SKM-1 treated with dmso at 0.1 percent for 144 hours (cell line): ENCODE results near the gene GPR132.

Source experiments
- DNase-seq: peaks from one replicate; lab custom pipeline; 2025; ENCODE audit not compliant: unreplicated experiment; lab: John Stamatoyannopoulos, UW

The GPR132 gene

GRCh38 chr14:105076296-105076804 is 11.1 kb upstream of the GPR132 start:
- DNase-seq, result no peak

- no peak for DNase-seq
Measured at GRCh38 chr14:105075379-105076295, 10.4 kb upstream of the GPR132 start.

GRCh38 chr14:105074601-105075053 is 9.4 kb upstream of the GPR132 start:
- DNase-seq, result no peak

DNA sequence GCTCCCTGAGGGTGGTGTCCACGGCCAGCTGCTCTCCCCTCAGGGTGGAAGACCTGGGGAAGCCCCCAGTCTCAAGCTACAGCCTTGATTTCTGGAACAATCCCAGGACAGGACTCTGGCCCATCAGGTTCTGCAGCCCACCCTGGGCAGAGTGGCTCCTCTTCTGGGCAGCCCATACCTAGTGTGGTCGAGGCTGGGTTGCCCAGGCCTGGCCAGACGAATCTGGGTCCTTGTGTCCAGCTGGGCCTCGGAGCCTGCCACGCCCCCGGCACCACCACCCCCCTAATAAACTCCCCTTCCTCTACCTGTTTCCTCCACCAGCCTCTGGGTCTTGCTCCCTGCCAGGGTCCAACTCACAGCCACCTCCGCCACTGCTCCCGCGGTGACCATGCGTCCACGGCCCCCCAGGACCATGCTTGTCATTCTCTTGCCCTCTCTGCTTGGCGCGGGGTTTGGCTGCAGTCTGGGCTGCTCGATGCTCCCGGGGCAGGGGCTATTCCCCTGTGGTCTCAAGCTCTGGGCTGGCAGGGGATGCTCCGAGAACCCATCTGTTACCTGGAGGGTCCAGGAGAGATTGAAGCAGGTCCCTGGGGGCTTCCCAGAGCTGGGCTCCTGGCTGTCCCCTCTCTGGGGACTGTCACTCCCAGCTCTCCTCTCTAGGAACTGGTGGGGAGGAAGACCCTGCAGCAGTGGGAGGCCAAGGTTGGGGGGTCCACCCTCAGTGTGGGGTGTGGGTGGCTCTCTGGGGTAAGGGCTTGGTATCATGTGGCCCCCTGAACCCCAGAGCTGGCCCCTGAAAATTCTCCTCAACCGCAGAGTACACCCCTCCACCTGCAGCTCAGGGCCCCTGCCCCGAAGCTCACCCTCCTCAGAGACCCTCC is 8.7 kb upstream of the GPR132 start:
- DNase-seq, result no peak

DNA sequence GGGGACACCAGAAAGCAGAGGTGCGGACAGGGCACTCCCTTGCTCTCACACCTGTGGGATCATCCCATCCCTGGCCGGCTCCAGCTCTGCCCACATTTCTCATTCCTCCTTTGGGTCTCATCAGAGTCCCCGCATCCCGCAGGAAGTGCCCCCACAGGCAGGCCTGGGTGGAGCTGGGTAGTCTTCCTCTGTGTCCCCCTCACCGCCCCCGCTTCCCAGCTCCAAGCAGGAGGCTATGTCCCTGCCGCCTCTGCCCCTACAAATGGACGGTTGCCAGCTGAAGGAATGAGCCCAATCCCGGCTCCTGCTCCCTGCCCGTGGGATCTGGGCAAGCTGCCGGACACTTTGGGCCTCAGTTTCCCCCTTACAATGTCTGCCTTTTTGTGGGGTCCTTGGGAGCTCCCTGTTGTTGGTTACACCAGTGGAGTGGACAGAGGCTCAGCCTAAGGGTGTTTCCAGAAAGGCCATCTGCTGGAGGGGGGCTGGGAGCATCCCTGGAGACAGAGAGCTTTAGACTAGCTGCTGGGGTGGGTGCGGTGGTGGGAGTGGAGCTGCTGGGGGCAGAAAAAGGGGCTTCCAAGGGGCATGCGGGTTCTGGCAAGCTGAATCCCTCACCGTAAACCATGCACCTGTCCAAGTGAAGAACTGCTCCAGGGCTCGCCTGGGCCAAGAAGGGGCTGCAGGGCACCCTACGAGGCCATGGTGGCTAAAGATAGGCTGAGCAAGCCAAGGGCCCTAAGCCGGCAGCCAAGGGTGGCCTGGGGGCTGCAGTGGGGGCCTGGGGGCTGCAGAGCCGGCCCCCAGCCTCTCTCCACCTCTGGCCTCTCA is 7.9 kb upstream of the GPR132 start:
- no peak for DNase-seq

- no peak for DNase-seq
Measured at GRCh38 chr14:105072381-105072861, 7.2 kb upstream of the GPR132 start.

GRCh38 chr14:105071942-105072341 is 6.7 kb upstream of the GPR132 start:
- DNase-seq, result no peak

GRCh38 chr14:105071326-105071725 is 6.1 kb upstream of the GPR132 start:
- no peak for DNase-seq

DNA sequence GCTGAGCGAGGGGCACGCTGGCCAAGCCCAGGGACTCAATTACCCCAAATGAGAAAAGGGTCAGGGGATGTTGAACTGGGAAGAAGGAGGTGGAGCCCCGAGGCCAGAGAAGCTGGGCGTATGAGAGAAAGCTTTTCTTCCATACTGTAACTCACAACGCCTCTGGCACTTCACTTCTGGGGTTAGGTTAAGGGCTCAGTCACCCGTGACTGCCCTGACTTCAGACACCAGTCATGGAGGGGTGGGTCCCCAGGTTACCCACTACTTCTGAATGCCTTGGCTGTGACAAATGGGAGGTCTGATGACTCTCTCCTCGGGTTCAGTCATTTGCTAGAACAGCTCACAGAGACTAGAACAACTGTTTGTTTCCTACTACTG is 5.5 kb upstream of the GPR132 start:
- no peak for DNase-seq

DNA sequence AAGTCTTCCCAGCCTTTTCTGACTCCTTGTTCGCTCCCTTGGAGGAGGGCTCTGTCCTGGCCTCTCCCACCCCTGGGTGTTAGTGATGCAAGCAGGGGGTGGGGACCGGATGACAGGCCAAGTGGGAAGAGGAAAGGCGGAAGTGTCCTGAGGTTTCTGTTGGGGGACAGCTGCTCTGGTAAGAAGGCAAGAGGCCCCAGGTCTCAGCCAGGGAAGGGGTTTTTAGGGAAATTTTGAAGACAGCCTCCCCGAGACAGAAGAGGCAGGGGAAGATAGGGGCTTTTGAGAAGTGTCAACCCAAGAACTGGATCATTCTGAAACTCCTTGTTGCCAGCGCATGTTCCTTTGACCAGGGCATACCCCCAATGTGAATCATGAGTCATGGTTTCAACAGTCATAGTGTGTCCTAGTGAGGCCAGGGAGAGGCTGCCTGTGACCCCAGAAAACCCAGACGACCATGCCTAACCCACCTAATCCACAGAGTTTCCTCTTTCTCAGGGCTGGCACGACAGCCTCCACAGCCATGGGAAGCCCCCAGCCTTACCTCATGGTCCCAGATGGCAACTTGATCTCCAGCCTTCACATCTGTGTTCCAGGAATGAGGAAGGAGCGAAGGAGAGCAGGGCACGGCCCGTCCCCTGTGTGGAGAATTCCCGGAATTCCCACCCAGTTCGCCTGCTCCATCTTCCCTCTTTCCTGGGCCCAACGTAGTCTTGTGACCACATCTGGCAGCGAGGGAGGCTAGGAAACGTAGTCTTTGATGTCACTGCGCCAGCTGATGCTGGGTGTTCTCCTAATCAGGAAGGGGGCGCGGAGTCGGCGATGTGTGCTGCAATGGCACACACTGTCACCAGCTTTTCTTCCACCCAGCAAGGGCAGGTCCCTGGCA is 4.9 kb upstream of the GPR132 start:
- DNase-seq, result peak; percentile 41

- no peak for DNase-seq
Measured at GRCh38 chr14:105069522-105069870, 4.3 kb upstream of the GPR132 start.

- no peak for DNase-seq
Measured at GRCh38 chr14:105068818-105069217, 3.6 kb upstream of the GPR132 start.

DNA sequence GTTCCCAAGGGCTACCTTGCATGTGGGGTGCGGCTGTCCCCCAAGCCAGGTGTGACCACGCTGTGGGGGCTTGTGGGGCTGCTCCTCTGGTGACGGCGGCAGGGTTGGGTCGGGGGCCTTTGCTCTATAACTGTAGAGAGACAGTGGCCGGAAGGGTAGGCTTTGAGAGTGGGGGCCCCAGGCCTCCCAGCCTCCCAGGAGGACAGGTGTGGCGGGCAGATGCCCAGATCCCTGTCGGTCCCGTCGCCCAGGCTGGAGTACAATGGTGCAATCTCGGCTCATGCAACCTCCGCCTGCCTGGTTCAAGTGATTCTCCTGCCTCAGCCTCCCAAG is 2.7 kb upstream of the GPR132 start:
- DNase-seq, result no peak

- DNase-seq, result no peak
Measured at GRCh38 chr14:105067140-105067968, 2.1 kb upstream of the GPR132 start.

GRCh38 chr14:105066240-105067071 is 1.2 kb upstream of the GPR132 start:
- no peak for DNase-seq

- DNase-seq, result no peak
Measured at GRCh38 chr14:105064721-105065143, 498 bp downstream of the GPR132 start.

- no peak for DNase-seq
Measured at GRCh38 chr14:105064001-105064400, 1.2 kb downstream of the GPR132 start.

- peak; percentile 37 for DNase-seq
Measured at GRCh38 chr14:105063506-105063905, 1.7 kb downstream of the GPR132 start.
